Ovary (tissue), 9 donors: ENCODE measurements around the gene CCDC169. TPM values are rescaled to one million over a fixed set of nuclear protein-coding genes. Genes with fewer than 3 reads are reported as not detected.

Experiments used
- DNase-seq, 5 donors: peaks; one replicate each; pipeline ENCODE4 v3.0.0-alpha.2; 2019 to 2020
- H3K27ac ChIP-seq, 2 donors: fragments of 200-600 bp; one replicate each; pipeline versions ENCODE4 v1.5.1 to v1.8.0; 2019 to 2022
- H3K27me3 ChIP-seq: fragments of 200-600 bp; one replicate; pipeline ENCODE4 v1.8.0; 2022
- H3K36me3 ChIP-seq: fragments of 200-600 bp; sonication (generic); one replicate; pipeline ENCODE4 v1.5.1; 2019
- H3K4me1 ChIP-seq: one replicate; pipeline ENCODE4 v1.8.1; 2013; ENCODE audit warnings: mild to moderate bottlenecking, moderate library complexity; ENCODE audit not compliant: insufficient read depth
- H3K4me3 ChIP-seq: fragments of 200-600 bp; sonication (generic); one replicate; pipeline ENCODE4 v1.5.1; 2017
- H3K9me3 ChIP-seq, 2 donors: fragments of 200-600 bp in 1 of 2; sonication (generic) in 1 of 2; one replicate each; pipeline versions ENCODE4 v1.5.1 to v1.8.1; 2013 to 2019; ENCODE audit warnings: mild to moderate bottlenecking in 1 of 2, moderate library complexity in 1 of 2
- EP300 ChIP-seq: sonication (generic); formaldehyde crosslinking; IDR thresholded peaks from one replicate; pipeline ENCODE4 v1.6.1; 2017; ENCODE audit warnings: antibody characterized with exemption
- POLR2A ChIP-seq: fragments of 450-650 bp; IDR thresholded peaks from one replicate; pipeline ENCODE4 v1.6.1; 2017; ENCODE audit warnings: antibody characterized with exemption, mild to moderate bottlenecking, moderate library complexity
- WGBS, 3 donors: extraction: QIAGEN DNeasy Blood & Tissue Kit in 1 of 3; methylation state at CpG; one replicate each; pipeline versions ENCODE4 v1.1.5 to v1.1.7; 2013 to 2017; 5-methylcytosine and 5-hydroxymethylcytosine counted together
- intact Hi-C, 4 donors: fragments of 100-400 bp; cut with DNase I; formaldehyde crosslinking; loops; one replicate each; pipeline versions ENCODE4 v1.11.0 to v1.15.1; 2022 to 2023
- polyA plus RNA-seq, 2 donors: library from polyadenylated mRNA; stranded (reverse); fragments of 200-250 nt in 1 of 2; fragments of 350-450 nt in 1 of 2; fragmentation: Illumina TruSeq in 1 of 2; extraction: RNeasy Lipid Tissue Mini Kit (QIAGEN cat#74804) in 1 of 2; gene quantifications; one replicate each; pipeline ENCODE4 v1.2.3, GENCODE V29; 2013 to 2014
- total RNA-seq, 7 donors: library from RNA; depleted of rRNA in 2 of 7; stranded (reverse); fragments of >200 nt in 2 of 7; fragmentation: NEBNext Ultra II Directional in 3 of 7; extraction: Animal tissue kit (Norgen Biotek cat#: 25700) in 3 of 7; gene quantifications; one replicate each; pipeline versions ENCODE4 v1.1.0 to v1.2.4, GENCODE V29; 2016 to 2023
- TF ChIP-seq, protein P1 (sequence below), 3 donors: fragments of 450-650 bp in 2 of 3; fragments of 200-600 bp in 1 of 3; IDR thresholded peaks; one replicate each; pipeline versions ENCODE4 v1.5.1 to v1.8.0; 2016 to 2022; ENCODE audit warnings: antibody characterized with exemption in 3 of 3, mild to moderate bottlenecking in 1 of 3
- donor health status: DM: no; HTN: no; CAD: no; lungs with moderate emphysema.
- donor health status: DM: no; HTN: no; CAD: no.
- donor health status: Bipolar disorder and iron deficiency.
- donor health status: DM: yes; HTN: yes; CAD: no.
- donor health status: DM: no; HTN: no; CAD: no.
- donor health status: DM: yes; HTN: yes; CAD: no.

CCDC169 gene
- total and polyA plus RNA-seq, 9 donors = 0.24 to 2.7 (median 0.97) TPM; not detected in 1

DNA sequence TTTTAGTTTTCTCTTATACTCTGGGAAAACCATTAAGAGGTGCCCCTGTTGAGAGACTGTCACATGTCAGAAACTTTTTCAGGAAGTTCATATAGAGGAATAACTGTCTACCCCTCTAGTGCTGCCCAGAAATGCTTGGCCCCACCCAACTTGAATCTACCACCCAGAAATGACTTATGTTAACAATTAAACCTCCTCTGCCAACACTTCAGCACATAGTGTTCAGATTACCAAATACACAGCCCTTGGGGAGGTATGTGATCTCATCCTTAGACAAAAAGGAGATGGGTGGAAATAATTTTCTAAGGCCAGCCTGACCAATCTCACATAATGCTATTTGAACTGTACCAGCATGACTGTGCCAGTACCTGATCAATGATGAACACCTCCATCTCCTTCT is 35.6 kb downstream of the CCDC169 start:
- DNase-seq = no peak
- Histone ChIP-seq H3K4me3 (no peak overlapping the region), H3K36me3 (no peaks in the 10 kb centered on the region), H3K9me3 (no peaks in the 10 kb centered on the region), H3K27me3 (no peaks in the 10 kb centered on the region), H3K4me1 (no peaks in the 10 kb centered on the region), H3K27ac (no peak overlapping the region)
- TF ChIP-seq EP300 = no peak
- TF ChIP-seq, protein P1, sequence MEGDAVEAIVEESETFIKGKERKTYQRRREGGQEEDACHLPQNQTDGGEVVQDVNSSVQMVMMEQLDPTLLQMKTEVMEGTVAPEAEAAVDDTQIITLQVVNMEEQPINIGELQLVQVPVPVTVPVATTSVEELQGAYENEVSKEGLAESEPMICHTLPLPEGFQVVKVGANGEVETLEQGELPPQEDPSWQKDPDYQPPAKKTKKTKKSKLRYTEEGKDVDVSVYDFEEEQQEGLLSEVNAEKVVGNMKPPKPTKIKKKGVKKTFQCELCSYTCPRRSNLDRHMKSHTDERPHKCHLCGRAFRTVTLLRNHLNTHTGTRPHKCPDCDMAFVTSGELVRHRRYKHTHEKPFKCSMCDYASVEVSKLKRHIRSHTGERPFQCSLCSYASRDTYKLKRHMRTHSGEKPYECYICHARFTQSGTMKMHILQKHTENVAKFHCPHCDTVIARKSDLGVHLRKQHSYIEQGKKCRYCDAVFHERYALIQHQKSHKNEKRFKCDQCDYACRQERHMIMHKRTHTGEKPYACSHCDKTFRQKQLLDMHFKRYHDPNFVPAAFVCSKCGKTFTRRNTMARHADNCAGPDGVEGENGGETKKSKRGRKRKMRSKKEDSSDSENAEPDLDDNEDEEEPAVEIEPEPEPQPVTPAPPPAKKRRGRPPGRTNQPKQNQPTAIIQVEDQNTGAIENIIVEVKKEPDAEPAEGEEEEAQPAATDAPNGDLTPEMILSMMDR (IDR thresholded peaks at IDR 0.05) = no peak
- TF ChIP-seq POLR2A = no peak
- intact Hi-C loops = no loop called here

DNA sequence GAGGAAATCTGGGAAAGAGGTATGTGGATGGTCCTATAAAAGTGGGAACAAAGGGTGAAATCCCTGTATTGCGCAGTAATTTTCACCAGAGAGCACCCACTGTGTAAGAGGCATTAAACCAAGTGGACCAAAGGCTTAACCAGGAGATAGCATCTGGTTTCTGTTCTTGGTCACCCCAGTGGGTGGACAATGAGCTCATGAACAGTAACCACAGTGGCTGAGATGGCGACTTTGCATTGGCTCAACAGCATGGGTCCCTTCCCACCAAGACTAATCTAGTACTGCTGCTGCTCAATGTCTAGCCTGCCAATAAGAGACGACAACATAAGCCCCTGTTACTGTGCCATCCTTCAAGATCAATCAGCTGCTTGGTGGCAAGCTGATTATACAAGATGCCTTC is 36.6 kb downstream of the CCDC169 start:
- no peaks in the 10 kb centered on the region for H3K36me3 ChIP-seq
- no peaks in the 10 kb centered on the region for H3K4me1 ChIP-seq
- H3K4me3 ChIP-seq = no peak overlapping the region
- no peaks in the 10 kb centered on the region for H3K27me3 ChIP-seq
- DNase-seq = no peak
- H3K27ac ChIP-seq = no peak overlapping the region
- TF ChIP-seq POLR2A (no peak), EP300 (no peak)
- TF ChIP-seq, protein P1 (IDR thresholded peaks at IDR 0.05) = no peak
- no peaks in the 10 kb centered on the region for H3K9me3 ChIP-seq
- intact Hi-C loops = no loop called here
- 87 to 93% (median 90%) methylated on average over 3 of the region's 3 CpGs for WGBS, 3 donors

DNA sequence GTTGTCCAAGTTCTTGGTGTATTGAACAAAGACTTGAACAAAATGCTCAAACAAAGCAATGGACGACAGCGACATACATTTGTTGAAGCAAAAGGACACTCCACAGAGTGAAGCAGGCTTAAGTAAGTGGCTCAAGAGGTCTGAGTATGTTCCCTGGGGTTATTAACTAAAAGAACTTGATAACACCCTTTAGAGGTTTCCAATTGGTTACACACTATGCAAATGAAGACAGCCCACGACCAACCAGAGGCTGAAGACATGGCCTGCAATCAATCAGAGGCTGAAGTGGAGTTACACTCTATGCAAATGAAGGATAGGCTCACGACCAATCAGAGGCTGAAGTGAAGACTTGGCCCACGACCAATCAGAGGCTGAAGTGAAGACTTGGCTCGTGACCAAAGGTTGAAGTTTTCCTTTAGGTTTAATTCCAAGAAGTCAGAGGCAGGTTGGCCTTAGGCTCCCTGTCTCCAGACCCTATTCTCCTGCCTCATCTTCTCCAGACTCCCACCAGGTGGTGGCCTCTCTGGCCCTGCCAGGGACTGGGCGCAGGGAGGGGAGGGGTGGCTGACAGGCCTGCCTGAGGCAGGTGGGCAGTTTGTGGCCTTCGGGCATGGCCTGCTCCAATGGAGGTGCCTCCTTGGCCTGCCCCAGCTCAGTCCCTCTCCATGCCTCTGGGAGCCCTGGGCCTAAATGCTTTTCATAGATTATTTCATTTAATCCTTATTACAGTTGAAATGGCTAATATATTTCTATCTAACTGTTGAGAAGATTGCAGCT is 38.1 kb downstream of the CCDC169 start:
- Histone ChIP-seq H3K4me1 (no peaks in the 10 kb centered on the region), H3K27me3 (no peaks in the 10 kb centered on the region), H3K27ac (no peak overlapping the region), H3K36me3 (no peaks in the 10 kb centered on the region), H3K4me3 (no peak overlapping the region), H3K9me3 (no peaks in the 10 kb centered on the region)
- TF ChIP-seq POLR2A (no peak), EP300 (no peak)
- TF ChIP-seq, protein P1 (IDR thresholded peaks at IDR 0.05) = no peak
- WGBS, 3 donors = 89 to 91% (median 90%) methylated on average over 8 of the region's 8 CpGs
- DNase-seq = no peak
- intact Hi-C loops = no loop called here

DNA sequence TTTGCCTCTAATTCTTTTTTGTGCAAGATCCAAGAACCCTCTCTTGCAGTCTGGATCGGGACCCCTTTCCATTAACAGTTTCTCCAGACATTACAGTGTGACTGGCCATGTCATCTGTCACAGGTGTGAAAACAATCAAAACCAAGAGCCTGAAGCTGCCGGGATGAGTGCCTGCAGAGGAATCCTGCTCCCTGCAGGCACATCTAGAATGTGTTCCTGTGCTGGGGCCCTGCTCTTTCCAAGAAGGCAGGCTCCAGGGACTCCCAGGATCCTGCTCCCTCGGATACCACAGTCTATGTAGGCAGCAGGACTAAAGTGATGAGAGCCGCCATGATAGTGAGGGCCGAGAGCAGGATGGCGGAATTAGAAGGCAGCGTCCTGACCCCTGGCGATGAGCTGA is 38.8 kb downstream of the CCDC169 start:
- Histone ChIP-seq H3K36me3 (no peaks in the 10 kb centered on the region), H3K4me3 (no peak overlapping the region), H3K27ac (no peak overlapping the region), H3K9me3 (no peaks in the 10 kb centered on the region), H3K27me3 (no peaks in the 10 kb centered on the region), H3K4me1 (no peaks in the 10 kb centered on the region)
- DNase-seq = no peak
- WGBS, 3 donors = 86 to 95% (median 92%) methylated on average over 8 of the region's 8 CpGs
- intact Hi-C loops = no loop called here
- TF ChIP-seq POLR2A (no peak), EP300 (no peak)
- TF ChIP-seq, protein P1 (IDR thresholded peaks at IDR 0.05) = no peak
